Osteoblast (primary cell): ENCODE data around the gene SLC23A2. TPM values are rescaled to one million over a fixed set of nuclear protein-coding genes. Genes with fewer than 3 reads are reported as not detected.

ENCODE experiments used
- DNase-seq: peaks from one replicate; pipeline ENCODE4 v3.0.0; 2011; ENCODE audit warnings: low spot score, mixed read lengths; ENCODE audit not compliant: insufficient read length; ENCODE audit errors: missing footprints
- H2AFZ ChIP-seq: 2 replicates; pipeline ENCODE4 v1.6.0; 2011; ENCODE audit warnings: mild to moderate bottlenecking, low read length
- H3K27ac ChIP-seq: 2 replicates; pipeline ENCODE4 v1.5.1; 2011; ENCODE audit warnings: mild to moderate bottlenecking, low read depth, low read length, moderate library complexity
- H3K27me3 ChIP-seq: 2 replicates; pipeline ENCODE4 v1.6.0; 2012; ENCODE audit warnings: mild to moderate bottlenecking, control low read depth, inconsistent platforms, low read length, moderate library complexity; ENCODE audit not compliant: insufficient read depth
- H3K36me3 ChIP-seq: 2 replicates; pipeline ENCODE4 v1.5.1; 2011; ENCODE audit warnings: mild to moderate bottlenecking, low read length, control low read depth, moderate library complexity; ENCODE audit not compliant: insufficient read depth
- H3K4me1 ChIP-seq: 2 replicates; pipeline ENCODE4 v1.5.1; 2011; ENCODE audit warnings: mild to moderate bottlenecking, low read length, control low read depth, moderate library complexity; ENCODE audit not compliant: insufficient read depth
- H3K4me2 ChIP-seq: 2 replicates; pipeline ENCODE4 v1.6.0; 2011; ENCODE audit warnings: mild to moderate bottlenecking, low read length; ENCODE audit not compliant: insufficient read depth
- H3K4me3 ChIP-seq: fragments of 200-600 bp; sonication (generic); 3 replicates; pipeline ENCODE4 v1.5.1; 2012; ENCODE audit warnings: mild to moderate bottlenecking, low read length, inconsistent platforms; ENCODE audit not compliant: insufficient read depth
- H3K79me2 ChIP-seq: 2 replicates; pipeline ENCODE4 v1.6.0; 2012; ENCODE audit warnings: mild to moderate bottlenecking, low read length, control low read depth, inconsistent platforms; ENCODE audit not compliant: insufficient read depth
- H3K9me3 ChIP-seq: 2 replicates; pipeline ENCODE4 v1.5.1; 2011; ENCODE audit warnings: low read depth, low read length, control low read depth
- H4K20me1 ChIP-seq: 2 replicates; pipeline ENCODE4 v1.6.0; 2012; ENCODE audit warnings: mild to moderate bottlenecking, low read length, control low read depth; ENCODE audit not compliant: insufficient read depth
- total RNA-seq: library from RNA; depleted of rRNA; stranded (reverse); fragments of >200 nt; gene quantifications from 2 replicates; pipeline ENCODE4 v1.2.3, GENCODE V29; 2012
- TF ChIP-seq, protein P1 (sequence below): IDR thresholded peaks from 2 replicates; pipeline ENCODE4 v1.5.1; 2011; ENCODE audit warnings: mild to moderate bottlenecking, low read depth, low read length, moderate library complexity; ENCODE audit errors: extremely low read depth

SLC23A2 gene
- total RNA-seq, 1 donor = 20.6 TPM

DNA sequence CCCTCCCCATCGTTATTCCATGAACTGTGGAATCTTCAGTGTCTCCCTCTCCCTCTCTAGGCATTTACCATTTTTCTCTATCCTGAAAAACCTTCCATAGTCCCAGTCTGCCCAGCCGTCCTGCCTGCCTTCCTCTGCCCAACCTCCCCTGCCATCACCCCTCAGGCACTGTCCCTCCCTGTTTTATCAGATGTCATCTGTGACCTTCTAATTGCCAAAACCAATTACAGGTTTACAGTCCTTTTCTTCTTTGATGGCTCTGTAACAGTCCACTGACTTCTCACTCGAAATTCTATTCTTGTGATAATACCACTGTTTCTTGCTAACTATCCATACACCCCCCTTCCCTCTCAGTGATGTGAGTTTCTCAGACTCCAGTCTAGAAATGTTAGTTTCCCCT is 2.3 kb upstream of the SLC23A2 start:
- H3K4me3 ChIP-seq = no peak overlapping the region
- TF ChIP-seq, protein P1, sequence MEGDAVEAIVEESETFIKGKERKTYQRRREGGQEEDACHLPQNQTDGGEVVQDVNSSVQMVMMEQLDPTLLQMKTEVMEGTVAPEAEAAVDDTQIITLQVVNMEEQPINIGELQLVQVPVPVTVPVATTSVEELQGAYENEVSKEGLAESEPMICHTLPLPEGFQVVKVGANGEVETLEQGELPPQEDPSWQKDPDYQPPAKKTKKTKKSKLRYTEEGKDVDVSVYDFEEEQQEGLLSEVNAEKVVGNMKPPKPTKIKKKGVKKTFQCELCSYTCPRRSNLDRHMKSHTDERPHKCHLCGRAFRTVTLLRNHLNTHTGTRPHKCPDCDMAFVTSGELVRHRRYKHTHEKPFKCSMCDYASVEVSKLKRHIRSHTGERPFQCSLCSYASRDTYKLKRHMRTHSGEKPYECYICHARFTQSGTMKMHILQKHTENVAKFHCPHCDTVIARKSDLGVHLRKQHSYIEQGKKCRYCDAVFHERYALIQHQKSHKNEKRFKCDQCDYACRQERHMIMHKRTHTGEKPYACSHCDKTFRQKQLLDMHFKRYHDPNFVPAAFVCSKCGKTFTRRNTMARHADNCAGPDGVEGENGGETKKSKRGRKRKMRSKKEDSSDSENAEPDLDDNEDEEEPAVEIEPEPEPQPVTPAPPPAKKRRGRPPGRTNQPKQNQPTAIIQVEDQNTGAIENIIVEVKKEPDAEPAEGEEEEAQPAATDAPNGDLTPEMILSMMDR = no peak
- no peak overlapping the region for H2AFZ ChIP-seq
- H3K4me2 ChIP-seq = no peak overlapping the region
- no peaks in the 10 kb centered on the region for H3K27me3 ChIP-seq
- peak; percentile 55 for DNase-seq
- no peak overlapping the region for H3K27ac ChIP-seq
- no peaks in the 10 kb centered on the region for H3K9me3 ChIP-seq
- peaks cover 22% of the 10 kb centered on the region for H3K79me2 ChIP-seq
- H4K20me1 ChIP-seq = peaks cover 7% of the 10 kb centered on the region
- no peaks in the 10 kb centered on the region for H3K36me3 ChIP-seq
- peaks cover 17% of the 10 kb centered on the region for H3K4me1 ChIP-seq

DNA sequence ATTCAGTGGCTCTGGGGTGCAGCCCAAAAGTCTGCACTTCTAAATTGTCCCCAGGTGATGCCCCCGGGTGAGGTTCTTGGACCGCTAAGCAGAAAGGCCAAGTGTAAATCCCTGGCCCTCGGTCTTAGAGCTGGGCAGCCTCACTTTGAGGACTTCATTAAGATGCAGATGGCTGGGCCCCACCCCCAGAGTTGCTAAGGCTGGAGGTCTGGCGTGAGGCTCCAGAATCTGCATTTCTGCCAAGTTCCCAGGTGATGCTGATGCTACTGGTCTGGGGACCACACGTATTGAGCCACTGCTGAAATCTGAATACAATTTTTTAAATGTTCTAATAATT is 735 bp upstream of the SLC23A2 start:
- Histone ChIP-seq H4K20me1 (peaks cover 18% of the 10 kb centered on the region), H3K27me3 (no peaks in the 10 kb centered on the region), H3K27ac (no peak overlapping the region), H3K4me1 (peaks cover 17% of the 10 kb centered on the region), H3K79me2 (peaks cover 35% of the 10 kb centered on the region), H3K4me2 (peak overlapping the region; percentile 92), H3K4me3 (peak overlapping the region; percentile 85), H3K9me3 (no peaks in the 10 kb centered on the region), H2AFZ (peak overlapping the region; percentile 96), H3K36me3 (no peaks in the 10 kb centered on the region)
- DNase-seq = peak; percentile 75
- TF ChIP-seq, protein P1 = no peak

DNA sequence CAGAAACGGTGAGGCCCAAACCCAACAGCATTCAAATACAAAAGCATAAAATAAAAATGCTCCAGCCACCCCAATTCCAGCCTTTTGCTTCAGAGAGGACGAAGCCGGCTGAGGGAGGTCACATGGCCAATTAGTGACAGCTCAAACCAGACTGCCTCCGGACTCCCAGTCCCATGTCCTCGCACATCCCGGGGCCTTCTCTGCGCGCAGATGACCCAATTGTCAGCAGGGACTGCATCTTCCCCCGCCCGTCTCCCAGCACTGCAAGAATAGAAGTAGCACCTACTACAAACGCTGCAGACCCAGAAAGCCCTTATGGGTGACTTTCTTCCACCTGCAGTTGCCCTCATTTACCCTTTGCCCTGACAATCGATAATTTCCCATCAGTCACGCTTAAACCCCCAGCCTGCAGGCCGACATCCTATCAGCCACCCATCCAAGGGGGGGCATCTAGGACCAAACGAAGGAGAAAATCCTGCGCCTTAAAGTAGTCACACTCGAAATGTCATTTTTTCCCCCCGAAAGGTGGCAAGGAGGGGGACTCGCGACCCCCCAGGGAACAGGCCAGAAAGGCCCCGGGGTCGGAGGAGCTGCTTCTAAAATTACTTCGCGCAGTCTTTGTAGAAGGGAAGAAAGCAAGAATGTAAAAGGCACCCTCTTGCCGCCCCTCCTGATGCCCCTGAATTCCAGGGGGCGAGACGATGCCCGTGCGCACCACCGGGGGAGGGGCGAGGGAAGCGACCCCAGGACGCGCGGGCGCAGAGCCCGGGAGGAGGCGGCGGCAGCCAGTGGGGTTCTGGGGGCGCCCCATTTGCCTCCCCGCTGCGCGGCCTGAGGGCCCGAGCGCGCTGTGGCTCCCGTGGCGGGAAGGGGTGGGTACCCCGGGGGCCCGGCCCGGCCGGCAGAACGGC is 792 bp downstream of the SLC23A2 start:
- TF ChIP-seq, protein P1 = no peak
- Histone ChIP-seq H3K79me2 (peaks cover 48% of the 10 kb centered on the region), H3K9me3 (no peaks in the 10 kb centered on the region), H3K4me3 (peak overlapping the region; percentile 85), H3K27ac (peak overlapping the region; percentile 17), H2AFZ (peak overlapping the region; percentile 78), H3K4me2 (peak overlapping the region; percentile 98), H3K27me3 (no peaks in the 10 kb centered on the region), H3K4me1 (peaks cover 17% of the 10 kb centered on the region), H4K20me1 (peaks cover 24% of the 10 kb centered on the region), H3K36me3 (no peaks in the 10 kb centered on the region)
- DNase-seq = peak; percentile 98

DNA sequence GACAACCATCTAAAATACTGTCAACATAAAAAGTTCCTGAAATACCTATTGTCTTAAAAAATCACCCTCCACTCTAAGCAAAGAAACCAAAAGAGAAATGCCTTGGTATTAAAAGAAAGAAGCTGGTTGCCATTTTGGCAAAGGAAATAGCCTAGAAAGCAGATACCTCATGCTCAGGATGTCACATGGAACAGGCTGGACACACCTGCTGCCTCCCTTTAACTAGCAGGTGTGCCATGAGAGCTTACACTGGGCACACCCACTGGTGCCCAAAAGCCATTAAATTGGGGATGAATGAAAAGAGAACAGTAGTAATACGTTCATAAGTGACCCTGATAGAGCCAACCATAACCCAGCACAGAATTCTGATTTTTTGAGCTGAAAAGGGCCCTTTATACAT is 1.5 kb downstream of the SLC23A2 start:
- Histone ChIP-seq H3K4me2 (peak overlapping the region; percentile 98), H3K27me3 (no peaks in the 10 kb centered on the region)

More for the DNA sequence above, 1.5 kb downstream of the SLC23A2 start:
- Histone ChIP-seq H3K4me1 (peaks cover 17% of the 10 kb centered on the region), H3K79me2 (peaks cover 55% of the 10 kb centered on the region), H3K9me3 (no peaks in the 10 kb centered on the region), H2AFZ (no peak overlapping the region), H3K36me3 (no peaks in the 10 kb centered on the region), H3K27ac (no peak overlapping the region), H4K20me1 (peaks cover 28% of the 10 kb centered on the region), H3K4me3 (peak overlapping the region; percentile 85)
- TF ChIP-seq, protein P1 = no peak
- no peak for DNase-seq
